Thyroid gland (tissue), 4 donors: ENCODE data around the gene C2orf42. TPM values are rescaled to one million over a fixed set of nuclear protein-coding genes. Genes with fewer than 3 reads are reported as not detected.
A peak's percentile ranks its signal among the peaks of the same experiment; 100 is the strongest.

Experiments used
- DNase-seq, 2 donors: peaks; one replicate each; pipeline ENCODE4 v3.0.0-alpha.2; 2019
- H3K27ac ChIP-seq, 3 donors: fragments of 200-600 bp; sonication (generic); 1 replicate in 2 of 3; 2 replicates in 1 of 3; pipeline ENCODE4 v1.5.1; 2016 to 2019; ENCODE audit warnings: mild to moderate bottlenecking in 1 of 3, moderate library complexity in 1 of 3
- H3K27me3 ChIP-seq: fragments of 200-600 bp; sonication (generic); one replicate; pipeline ENCODE4 v1.5.1; 2019
- H3K36me3 ChIP-seq, 2 donors: fragments of 200-600 bp; sonication (generic); one replicate each; pipeline ENCODE4 v1.5.1; 2016 to 2019
- H3K4me1 ChIP-seq, 2 donors: fragments of 200-600 bp; sonication (generic); one replicate each; pipeline ENCODE4 v1.5.1; 2017 to 2019
- H3K4me3 ChIP-seq, 3 donors: fragments of 200-600 bp; sonication (generic); replicated peaks in 1 of 3; 1 replicate in 2 of 3; 2 replicates in 1 of 3; pipeline ENCODE4 v1.5.1; 2016; ENCODE audit warnings: mild to moderate bottlenecking in 1 of 3
- H3K9me3 ChIP-seq: fragments of 200-600 bp; sonication (generic); one replicate; pipeline ENCODE4 v1.5.1; 2017
- CTCF ChIP-seq, 6 experiments: fragments of 200-600 bp in 3 of 6; fragments of 450-650 bp in 3 of 6; sonication (generic) in 3 of 6; IDR thresholded peaks; one replicate each; pipeline ENCODE4 v1.5.1; 2016 to 2019; ENCODE audit warnings: antibody characterized with exemption in 6 of 6, mild to moderate bottlenecking in 2 of 6, inconsistent platforms in 1 of 6, moderate library complexity in 1 of 6
- POLR2A ChIP-seq, 2 donors: fragments of 450-650 bp; IDR thresholded peaks; one replicate each; pipeline ENCODE4 v1.6.1; 2017; ENCODE audit warnings: antibody characterized with exemption in 2 of 2, mild to moderate bottlenecking in 2 of 2, moderate library complexity in 1 of 2
- WGBS, 2 donors: methylation state at CpG; one replicate each; pipeline ENCODE4 v1.1.5; 2017; 5-methylcytosine and 5-hydroxymethylcytosine counted together
- intact Hi-C: fragments of 100-400 bp; cut with DNase I; formaldehyde crosslinking; loops from one replicate; pipeline ENCODE4 v1.15.1; 2023
- total RNA-seq, 4 donors: library from RNA; depleted of rRNA; stranded (reverse); fragments of >200 nt; gene quantifications; one replicate each; pipeline ENCODE4 v1.2.3, GENCODE V29; 2016

C2orf42 gene
- total RNA-seq, 4 donors from 2014 or later, result 9.8 to 26.5 (median 18.0) TPM

DNA sequence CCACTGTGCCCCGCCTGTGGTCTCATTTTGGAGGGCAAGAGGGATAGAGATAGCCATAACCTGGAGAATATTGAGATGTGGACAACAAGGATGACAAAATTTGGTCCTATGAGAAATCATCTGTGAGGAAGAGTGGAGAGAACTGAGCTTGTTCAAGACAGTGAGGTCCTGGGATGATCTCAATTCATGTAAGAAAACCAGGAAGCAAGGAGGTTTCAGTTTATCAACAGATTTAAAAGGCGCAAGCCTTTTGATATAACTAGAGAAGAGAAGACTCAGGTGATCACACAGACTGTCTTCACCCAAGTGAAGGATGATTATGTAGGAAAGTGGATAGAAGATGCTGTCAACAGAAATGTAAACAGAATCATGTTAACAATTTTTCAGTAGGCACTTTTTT is 64.4 kb downstream of the C2orf42 start:
- H3K36me3 ChIP-seq, result no peaks in the 10 kb centered on the region
- TF ChIP-seq POLR2A (IDR thresholded peaks at IDR 0.05), result no peak
- no peak for TF ChIP-seq CTCF (IDR thresholded peaks at IDR 0.05)
- H3K27me3 ChIP-seq, result no peaks in the 10 kb centered on the region
- no peaks in the 10 kb centered on the region for H3K9me3 ChIP-seq
- H3K27ac ChIP-seq, result peak overlapping the region; percentile 21 to 62 (median 60)
- H3K4me3 ChIP-seq, result no peak overlapping the region
- no peak for DNase-seq
- 78 to 81% methylated on average over 2 of the region's 2 CpGs for WGBS, 2 donors
- peaks cover 46 to 68% of the 10 kb centered on the region in 2 donors for H3K4me1 ChIP-seq
- intact Hi-C loops, result no loop called here

GRCh38 chr2:70125498-70125898 is 65.3 kb downstream of the C2orf42 start:
- Histone ChIP-seq H3K9me3 (no peaks in the 10 kb centered on the region), H3K4me1 (peaks cover 41 to 62% of the 10 kb centered on the region in 2 donors), H3K27ac (peak overlapping the region; percentile 89 to 100 (median 97)), H3K4me3 (peak overlapping the region in 2 of 3 donors; percentile 43), H3K36me3 (no peaks in the 10 kb centered on the region), H3K27me3 (no peaks in the 10 kb centered on the region)
- 71 to 76% methylated on average over 13 of the region's 13 CpGs for WGBS, 2 donors
- TF ChIP-seq CTCF (IDR thresholded peaks at IDR 0.05) (no peak), POLR2A (IDR thresholded peaks at IDR 0.05) (no peak)
- intact Hi-C loops, result no loop called here
- no peak for DNase-seq

DNA sequence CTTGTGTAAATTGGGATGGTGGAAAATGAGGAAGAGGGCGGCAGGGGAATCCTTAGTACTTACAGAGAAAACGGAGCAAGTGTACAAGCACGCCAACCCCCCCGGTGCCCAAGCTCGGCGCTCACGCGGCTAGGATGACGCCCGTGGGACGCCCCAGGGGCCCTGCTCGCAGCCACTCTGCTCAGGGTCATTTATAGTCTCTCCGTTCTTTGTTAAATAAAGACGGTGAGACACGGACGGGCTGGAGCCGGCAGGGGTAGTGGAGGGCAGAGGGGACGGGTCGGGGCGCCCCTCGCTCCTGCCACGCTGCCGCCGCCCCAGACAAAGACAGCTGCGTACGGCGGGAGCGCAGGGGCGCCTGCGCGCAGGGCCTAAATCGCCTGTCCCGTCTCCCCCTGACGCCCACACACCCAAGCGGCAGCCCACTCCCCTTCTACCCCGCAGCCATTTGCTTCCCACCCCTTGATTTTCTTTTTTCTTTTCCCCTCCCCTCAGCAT is 65.8 kb downstream of the C2orf42 start:
- Histone ChIP-seq H3K27me3 (no peaks in the 10 kb centered on the region), H3K27ac (peak overlapping the region; percentile 89 to 100 (median 97)), H3K36me3 (no peaks in the 10 kb centered on the region), H3K4me1 (peaks cover 38 to 58% of the 10 kb centered on the region in 2 donors), H3K9me3 (no peaks in the 10 kb centered on the region), H3K4me3 (peak overlapping the region; percentile 31 to 43 (median 43))
- TF ChIP-seq POLR2A (IDR thresholded peaks at IDR 0.05) (peak in 1 of 2 donors; percentile 14), CTCF (IDR thresholded peaks at IDR 0.05) (no peak)
- intact Hi-C loops, result loop anchor here (5.0 kb wide), 1 partner anchor 38 kb away; the partner anchor contains the start of gene PCBP1
- DNase-seq, result peak; percentile 57 to 59
- WGBS, 2 donors, result 1 to 3% methylated on average over 32 to 36 of the region's 36 CpGs

GRCh38 chr2:70123829-70124116 is 67.0 kb downstream of the C2orf42 start:
- Histone ChIP-seq H3K9me3 (no peaks in the 10 kb centered on the region), H3K27ac (peak overlapping the region; percentile 89 to 100 (median 97)), H3K4me1 (peaks cover 38 to 52% of the 10 kb centered on the region in 2 donors), H3K36me3 (no peaks in the 10 kb centered on the region), H3K27me3 (no peaks in the 10 kb centered on the region), H3K4me3 (peak overlapping the region in 1 of 3 donors; percentile 43)
- DNase-seq, result no peak
- TF ChIP-seq POLR2A (IDR thresholded peaks at IDR 0.05), result no peak
- no peak for TF ChIP-seq CTCF (IDR thresholded peaks at IDR 0.05)
- intact Hi-C loops, result loop anchor here (5.0 kb wide), 1 partner anchor 36 kb away; the partner anchor contains the start of gene PCBP1
- WGBS, 2 donors, result 34 to 43% methylated on average over 11 of the region's 11 CpGs

GRCh38 chr2:70123051-70123828 is 67.6 kb downstream of the C2orf42 start:
- TF ChIP-seq POLR2A (IDR thresholded peaks at IDR 0.05) (peak in 1 of 2 donors; percentile 40), CTCF (IDR thresholded peaks at IDR 0.05) (no peak)
- intact Hi-C loops, result loop anchor here (5.0 kb wide), 1 partner anchor 36 kb away; the partner anchor contains the start of gene PCBP1
- WGBS, 2 donors, result 73 to 75% methylated on average over 20 of the region's 20 CpGs
- no peaks in the 10 kb centered on the region for H3K36me3 ChIP-seq
- H3K9me3 ChIP-seq, result no peaks in the 10 kb centered on the region
- H3K27ac ChIP-seq, result peak overlapping the region; percentile 89 to 100 (median 97)
- peaks cover 38 to 52% of the 10 kb centered on the region in 2 donors for H3K4me1 ChIP-seq
- no peaks in the 10 kb centered on the region for H3K27me3 ChIP-seq
- H3K4me3 ChIP-seq, result no peak overlapping the region
- DNase-seq, result peak; percentile 38 to 48
